ENCODE results near the gene MAFG.

DNA sequence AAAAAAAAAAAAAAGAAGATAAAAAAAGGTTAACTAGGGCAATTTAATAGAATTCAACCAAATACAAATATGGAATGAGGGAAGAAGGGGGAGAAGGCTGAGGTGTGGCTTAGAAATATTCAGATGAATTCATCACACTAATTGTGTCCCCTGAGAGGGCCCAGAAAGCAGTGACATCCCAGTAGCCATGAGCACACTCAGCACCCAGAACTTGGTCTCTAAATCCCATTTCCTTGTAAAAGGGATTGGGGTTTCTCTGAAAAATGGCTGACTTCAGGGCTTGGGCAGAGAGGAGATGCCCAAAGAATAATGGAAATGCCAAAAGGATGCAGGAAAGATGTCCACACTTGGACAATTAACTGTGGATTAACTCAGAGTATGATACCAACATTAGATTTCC lies 45.9 kb upstream of the MAFG start:
- TF ChIP-seq POLR2A (IDR thresholded peaks at IDR 0.05; ENCODE audit: low read depth, low read length), result no peak
- TF ChIP-seq POLR2AphosphoS5 (IDR thresholded peaks at IDR 0.05; ENCODE audit: low read depth, low read length), result no peak
- no peak for TF ChIP-seq TAF1 (IDR thresholded peaks at IDR 0.05; ENCODE audit: low read depth, low read length)
- TF ChIP-seq SPI1 (IDR thresholded peaks at IDR 0.05; ENCODE audit: low read depth, low read length), result no peak
- TF ChIP-seq POU2F2 (IDR thresholded peaks at IDR 0.05; ENCODE audit: low read depth, low read length), result no peak

All from GM12891 (cell line).